Trophoblast cell (in vitro differentiated cells and primary cell): ENCODE results near the gene GSTA1.
"Not testable (repeated sequence)": the region's sequence is repeated elsewhere in the genome, so short reads cannot be mapped to it uniquely, and the experiment has no call there.

Experiments
- DNase-seq, 2 donors: peaks; one replicate each; pipeline ENCODE4 v3.0.0-alpha.2; 2016
- H2AFZ ChIP-seq: 2 replicates; pipeline ENCODE4 v1.6.1; 2013; ENCODE audit warnings: low read length, moderate library complexity, mild to moderate bottlenecking; ENCODE audit not compliant: insufficient read depth, poor library complexity
- H2AK5ac ChIP-seq: 2 replicates; pipeline ENCODE4 v1.6.1; 2013; ENCODE audit warnings: mild to moderate bottlenecking, low read length
- H2BK120ac ChIP-seq: 2 replicates; pipeline ENCODE4 v1.6.1; 2013; ENCODE audit warnings: low read length, mild to moderate bottlenecking, moderate library complexity; ENCODE audit not compliant: insufficient read depth, poor library complexity
- H2BK12ac ChIP-seq: 2 replicates; pipeline ENCODE4 v1.6.1; 2013; ENCODE audit warnings: mild to moderate bottlenecking, low read length, moderate library complexity
- H2BK5ac ChIP-seq: 2 replicates; pipeline ENCODE4 v1.6.1; 2013; ENCODE audit warnings: low read length, low read depth, moderate library complexity, mild to moderate bottlenecking; ENCODE audit not compliant: poor library complexity
- H3K14ac ChIP-seq: 2 replicates; pipeline ENCODE4 v1.6.1; 2013; ENCODE audit warnings: mild to moderate bottlenecking, low read length
- H3K18ac ChIP-seq: 2 replicates; pipeline ENCODE4 v1.6.1; 2013; ENCODE audit warnings: mild to moderate bottlenecking, low read length
- H3K23ac ChIP-seq: 2 replicates; pipeline ENCODE4 v1.6.1; 2013; ENCODE audit warnings: low read length
- H3K27ac ChIP-seq: 2 replicates; pipeline ENCODE4 v1.5.1; 2013; ENCODE audit warnings: low read depth, mild to moderate bottlenecking, inconsistent platforms, low read length, moderate library complexity
- H3K27me3 ChIP-seq: 2 replicates; pipeline ENCODE4 v1.6.1; 2013; ENCODE audit warnings: inconsistent platforms, mild to moderate bottlenecking, low read length, moderate library complexity; ENCODE audit not compliant: insufficient read depth
- H3K36me3 ChIP-seq, 2 experiments: 1 replicate in 1 of 2; 2 replicates in 1 of 2; pipeline ENCODE4 v1.6.1; 2013; ENCODE audit warnings: low read length in 2 of 2, mild to moderate bottlenecking in 2 of 2, moderate library complexity in 1 of 2; ENCODE audit not compliant: insufficient read depth in 2 of 2, control insufficient read depth in 1 of 2
- H3K4ac ChIP-seq: 2 replicates; pipeline ENCODE4 v1.6.1; 2013; ENCODE audit warnings: low read depth, mild to moderate bottlenecking, low read length, moderate library complexity
- H3K4me1 ChIP-seq, 2 experiments: 1 replicate in 1 of 2; 2 replicates in 1 of 2; pipeline ENCODE4 v1.6.1; 2013; ENCODE audit warnings: low read length in 2 of 2, mild to moderate bottlenecking in 2 of 2, moderate library complexity in 1 of 2; ENCODE audit not compliant: insufficient read depth in 2 of 2, control insufficient read depth in 1 of 2
- H3K4me2 ChIP-seq: 2 replicates; pipeline ENCODE4 v1.6.1; 2013; ENCODE audit warnings: inconsistent platforms, mild to moderate bottlenecking, low read length, moderate library complexity
- H3K4me3 ChIP-seq: 2 replicates; pipeline ENCODE4 v1.5.1; 2013; ENCODE audit warnings: mild to moderate bottlenecking, low read depth, low read length, inconsistent platforms
- H3K79me1 ChIP-seq: one replicate; pipeline ENCODE4 v1.6.1; 2013; ENCODE audit warnings: low read length
- H3K79me2 ChIP-seq: 2 replicates; pipeline ENCODE4 v1.6.1; 2013; ENCODE audit warnings: low read length, mild to moderate bottlenecking; ENCODE audit not compliant: control insufficient read depth, insufficient read depth, poor library complexity
- H3K9ac ChIP-seq: 2 replicates; pipeline ENCODE4 v1.6.1; 2013; ENCODE audit warnings: mild to moderate bottlenecking, low read length
- H3K9me3 ChIP-seq: 2 replicates; pipeline ENCODE4 v1.6.1; 2013; ENCODE audit warnings: low read depth, mild to moderate bottlenecking, control low read depth, inconsistent platforms, low read length; ENCODE audit not compliant: insufficient read depth
- H4K12ac ChIP-seq: 2 replicates; pipeline ENCODE4 v1.6.1; 2013; ENCODE audit warnings: low read depth, mild to moderate bottlenecking, low read length, moderate library complexity
- H4K8ac ChIP-seq: 2 replicates; pipeline ENCODE4 v1.6.1; 2013; ENCODE audit warnings: low read depth, mild to moderate bottlenecking, low read length, moderate library complexity
- H4K91ac ChIP-seq: one replicate; pipeline ENCODE4 v1.6.1; 2013; ENCODE audit warnings: low read depth, mild to moderate bottlenecking, low read length, moderate library complexity
- WGBS: extraction: QIAGEN DNeasy Blood & Tissue Kit; methylation state at CpG from one replicate; pipeline ENCODE4 v1.1.7; 2013; ENCODE audit warnings: missing lambda C conversion rate; ENCODE audit not compliant: insufficient read length, insufficient coverage; ENCODE audit errors: extremely low coverage; 5-methylcytosine and 5-hydroxymethylcytosine counted together

GSTA1 gene

GRCh38 chr6:52754443-52754842 lies 49.2 kb downstream of the GSTA1 start:
- no peak overlapping the region for H3K4me2 ChIP-seq
- no peaks in the 10 kb centered on the region for H3K79me1 ChIP-seq
- no peak overlapping the region for H2BK5ac ChIP-seq
- no peaks in the 10 kb centered on the region for H3K36me3 ChIP-seq
- WGBS, result no CpG with 5 or more reads among the region's 3 CpGs
- H3K4ac ChIP-seq, result no peak overlapping the region
- no peak for DNase-seq
- H3K27ac ChIP-seq, result no peak overlapping the region
- no peak overlapping the region for H3K23ac ChIP-seq
- no peak overlapping the region for H3K9ac ChIP-seq
- H2BK12ac ChIP-seq, result no peak overlapping the region
- no peak overlapping the region for H4K8ac ChIP-seq
- peaks cover 2% of the 10 kb centered on the region for H3K9me3 ChIP-seq
- H4K12ac ChIP-seq, result no peak overlapping the region
- no peak overlapping the region for H4K91ac ChIP-seq
- no peak overlapping the region for H3K4me3 ChIP-seq
- H3K27me3 ChIP-seq, result no peaks in the 10 kb centered on the region
- no peak overlapping the region for H3K18ac ChIP-seq
- H3K79me2 ChIP-seq, result no peaks in the 10 kb centered on the region
- H2AK5ac ChIP-seq, result no peak overlapping the region
- H2AFZ ChIP-seq, result no peak overlapping the region
- no peaks in the 10 kb centered on the region for H3K4me1 ChIP-seq
- H2BK120ac ChIP-seq, result no peak overlapping the region
- H3K14ac ChIP-seq, result no peak overlapping the region

DNA sequence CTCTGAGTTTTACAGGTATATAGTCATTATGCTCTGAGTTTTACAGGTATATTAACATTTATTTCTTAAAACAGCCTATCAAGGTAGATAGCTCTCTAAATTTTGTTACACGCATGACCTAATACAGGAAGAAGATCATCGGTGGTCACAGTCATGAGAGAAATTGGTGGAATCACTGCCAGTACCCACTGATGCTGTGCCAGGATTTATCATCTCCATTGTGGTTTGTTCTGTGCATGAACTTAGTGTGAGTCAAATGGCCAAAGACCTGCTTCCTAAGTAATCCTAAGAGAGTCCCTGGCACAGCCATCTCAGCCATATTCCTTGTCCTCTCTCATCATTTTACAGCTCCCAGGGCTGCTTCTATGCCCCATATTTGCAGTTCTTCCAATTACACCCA lies 50.5 kb downstream of the GSTA1 start:
- not testable (repeated sequence) for H3K4me2 ChIP-seq, H2AFZ ChIP-seq, H3K27me3 ChIP-seq, H3K23ac ChIP-seq, H3K4me1 ChIP-seq, DNase-seq, H3K27ac ChIP-seq, H2BK5ac ChIP-seq, H3K36me3 ChIP-seq, H3K14ac ChIP-seq, H2AK5ac ChIP-seq, H2BK12ac ChIP-seq, H3K79me1 ChIP-seq, H3K79me2 ChIP-seq, H4K91ac ChIP-seq, H3K4ac ChIP-seq, H2BK120ac ChIP-seq, H4K12ac ChIP-seq, H3K4me3 ChIP-seq, H3K9ac ChIP-seq, H3K9me3 ChIP-seq, H3K18ac ChIP-seq, H4K8ac ChIP-seq
- WGBS, result no CpG with 5 or more reads among the region's 2 CpGs

GRCh38 chr6:52752310-52752709 lies 51.3 kb downstream of the GSTA1 start:
- Histone ChIP-seq H3K9me3 (peaks cover 2% of the 10 kb centered on the region), H3K79me1 (no peaks in the 10 kb centered on the region), H3K27ac (no peak overlapping the region), H3K18ac (no peak overlapping the region), H4K8ac (no peak overlapping the region), H4K91ac (no peak overlapping the region), H3K4me2 (no peak overlapping the region), H2BK5ac (no peak overlapping the region), H3K36me3 (no peaks in the 10 kb centered on the region), H3K4me1 (peaks cover 0 to 2% of the 10 kb centered on the region in 2 experiments), H2AK5ac (no peak overlapping the region), H3K23ac (no peak overlapping the region), H2BK12ac (no peak overlapping the region), H4K12ac (no peak overlapping the region), H2AFZ (no peak overlapping the region), H2BK120ac (no peak overlapping the region), H3K4ac (no peak overlapping the region), H3K27me3 (no peaks in the 10 kb centered on the region), H3K9ac (no peak overlapping the region), H3K4me3 (no peak overlapping the region), H3K14ac (no peak overlapping the region), H3K79me2 (no peaks in the 10 kb centered on the region)
- DNase-seq, result no peak

GRCh38 chr6:52749556-52750152 lies 54.0 kb downstream of the GSTA1 start:
- Histone ChIP-seq H4K12ac (no peak overlapping the region), H3K9me3 (peaks cover 2% of the 10 kb centered on the region), H2BK120ac (no peak overlapping the region), H3K4me3 (no peak overlapping the region), H2AK5ac (no peak overlapping the region), H3K27ac (no peak overlapping the region), H3K9ac (no peak overlapping the region), H3K27me3 (no peaks in the 10 kb centered on the region), H4K8ac (no peak overlapping the region), H3K18ac (no peak overlapping the region), H3K23ac (no peak overlapping the region), H3K14ac (no peak overlapping the region), H3K79me1 (no peaks in the 10 kb centered on the region), H3K79me2 (no peaks in the 10 kb centered on the region), H3K4ac (no peak overlapping the region), H3K4me2 (no peak overlapping the region), H2BK12ac (no peak overlapping the region), H2AFZ (no peak overlapping the region), H2BK5ac (no peak overlapping the region), H3K4me1 (peaks cover 0 to 2% of the 10 kb centered on the region in 2 experiments), H4K91ac (no peak overlapping the region), H3K36me3 (no peaks in the 10 kb centered on the region)
- DNase-seq, result peak; percentile 51 to 80
- no CpG with 5 or more reads among the region's 2 CpGs for WGBS
